Sciatic nerve (tissue), 2 donors: Measurements from ENCODE around the gene TNRC18. TPM values are rescaled to one million over a fixed set of nuclear protein-coding genes. Genes with fewer than 3 reads are reported as not detected.

Experiments
- ATAC-seq: fragments of 200-7000 bp; cut with Tn5 transposase; one replicate; pipeline ENCODE4 v1.9.1; 2020; ENCODE audit warnings: mild to moderate bottlenecking, moderate library complexity
- DNase-seq: peaks from one replicate; pipeline ENCODE4 v3.0.0-alpha.2; 2020; ENCODE audit warnings: low spot score
- intact Hi-C: fragments of 100-400 bp; cut with DNase I; formaldehyde crosslinking; loops from one replicate; pipeline ENCODE4 v1.14.2; 2022
- total RNA-seq: library from RNA; stranded (reverse); fragmentation: NEBNext Ultra II Directional; extraction: Animal tissue kit (Norgen Biotek cat#: 25700); gene quantifications from one replicate; pipeline ENCODE4 v1.2.1, GENCODE V29; 2021
- donor health status: DM: no; HTN: no; CAD: no.
- donor health status: DM: no; HTN: no; CAD: no.

Gene TNRC18
- total RNA-seq, 1 donor from 2014 or later = 107 TPM

GRCh38 chr7:5433181-5433580 is 9.5 kb upstream of the TNRC18 start:
- DNase-seq = no peak
- ATAC-seq = no peak
- intact Hi-C loops = no loop called here

DNA sequence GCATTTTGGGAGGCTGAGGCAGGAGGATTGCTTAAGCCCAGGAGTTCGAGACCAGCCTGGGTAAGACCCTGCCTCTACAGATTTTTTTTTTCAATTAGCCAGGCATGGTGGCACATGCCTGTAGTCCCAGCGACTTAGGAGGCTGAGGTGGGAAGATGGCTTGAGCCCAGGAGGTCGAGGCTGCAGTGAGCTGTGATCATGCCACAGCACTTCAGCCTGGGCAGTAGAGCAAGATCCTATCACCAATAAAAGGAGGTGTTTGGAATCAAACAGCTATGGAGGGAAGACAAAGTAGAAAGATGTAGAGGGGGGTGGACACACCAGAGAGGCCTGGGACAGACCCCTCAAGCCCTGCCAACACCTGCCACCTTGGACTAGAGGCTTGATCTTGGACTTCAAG is 9.1 kb upstream of the TNRC18 start:
- DNase-seq = no peak
- intact Hi-C loops = no loop called here
- no peak for ATAC-seq

GRCh38 chr7:5431560-5432015 is 8.0 kb upstream of the TNRC18 start:
- ATAC-seq = no peak
- intact Hi-C loops = no loop called here
- no peak for DNase-seq

DNA sequence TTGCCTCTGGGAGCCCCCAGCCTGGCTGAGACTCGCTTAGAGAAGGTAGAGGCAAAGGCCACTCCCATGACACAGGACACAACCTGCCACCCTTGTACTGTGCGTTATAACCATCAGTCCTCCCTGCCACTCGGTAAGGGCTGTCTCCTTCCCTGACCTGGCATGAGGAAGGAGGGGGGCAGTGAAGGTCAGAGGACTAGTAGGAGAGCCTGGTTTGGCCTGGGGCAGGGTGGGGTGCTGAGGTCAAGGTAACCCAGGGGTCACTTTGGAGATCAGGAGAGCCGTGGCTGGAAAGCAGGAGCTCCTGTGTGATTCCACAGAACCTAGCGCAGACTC is 6.9 kb upstream of the TNRC18 start:
- no peak for DNase-seq
- intact Hi-C loops = no loop called here
- ATAC-seq = no peak

DNA sequence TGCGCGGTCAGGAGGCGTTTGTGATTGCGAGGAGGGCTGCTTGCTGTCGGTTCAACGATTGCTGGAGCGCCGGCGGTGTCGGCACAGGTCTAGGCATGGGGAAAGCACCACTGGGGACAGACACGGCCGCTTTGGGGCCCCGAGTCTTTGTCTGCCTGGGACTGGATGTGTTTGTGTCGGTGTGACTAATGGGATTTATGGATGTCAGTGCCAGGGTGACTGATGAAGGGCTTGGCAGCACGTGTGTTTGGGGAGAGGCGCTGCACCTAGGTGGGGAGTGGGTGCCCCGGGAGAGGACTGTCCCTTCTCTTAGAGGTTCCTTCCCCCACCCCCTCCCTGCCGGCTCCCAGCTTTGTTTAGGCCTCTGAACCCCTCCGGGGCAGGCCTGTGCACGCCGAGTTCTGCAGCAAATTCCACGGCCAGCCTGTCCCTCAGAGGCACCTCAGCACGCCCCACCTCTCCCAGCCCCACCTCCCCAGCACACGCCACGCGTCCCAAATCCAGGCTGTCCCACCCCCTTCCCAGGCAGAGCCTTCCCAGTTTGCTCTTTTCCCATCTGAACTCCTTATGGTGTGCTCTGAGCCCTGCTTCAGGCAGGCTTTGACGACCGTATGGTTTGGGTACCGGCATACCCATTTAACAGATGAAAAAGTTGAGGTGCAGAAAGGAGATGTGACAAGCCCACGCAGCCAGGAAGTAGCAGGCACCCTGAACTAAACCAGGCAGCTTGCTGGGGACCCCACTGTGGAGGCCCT is 6.4 kb upstream of the TNRC18 start:
- intact Hi-C loops = no loop called here
- no peak for ATAC-seq
- DNase-seq = no peak

- DNase-seq (no peak), ATAC-seq (peak; percentile 10)
- intact Hi-C loops = no loop called here
These were observed 5.7 kb upstream of the TNRC18 start for GRCh38 chr7:5429253-5429856.

DNA sequence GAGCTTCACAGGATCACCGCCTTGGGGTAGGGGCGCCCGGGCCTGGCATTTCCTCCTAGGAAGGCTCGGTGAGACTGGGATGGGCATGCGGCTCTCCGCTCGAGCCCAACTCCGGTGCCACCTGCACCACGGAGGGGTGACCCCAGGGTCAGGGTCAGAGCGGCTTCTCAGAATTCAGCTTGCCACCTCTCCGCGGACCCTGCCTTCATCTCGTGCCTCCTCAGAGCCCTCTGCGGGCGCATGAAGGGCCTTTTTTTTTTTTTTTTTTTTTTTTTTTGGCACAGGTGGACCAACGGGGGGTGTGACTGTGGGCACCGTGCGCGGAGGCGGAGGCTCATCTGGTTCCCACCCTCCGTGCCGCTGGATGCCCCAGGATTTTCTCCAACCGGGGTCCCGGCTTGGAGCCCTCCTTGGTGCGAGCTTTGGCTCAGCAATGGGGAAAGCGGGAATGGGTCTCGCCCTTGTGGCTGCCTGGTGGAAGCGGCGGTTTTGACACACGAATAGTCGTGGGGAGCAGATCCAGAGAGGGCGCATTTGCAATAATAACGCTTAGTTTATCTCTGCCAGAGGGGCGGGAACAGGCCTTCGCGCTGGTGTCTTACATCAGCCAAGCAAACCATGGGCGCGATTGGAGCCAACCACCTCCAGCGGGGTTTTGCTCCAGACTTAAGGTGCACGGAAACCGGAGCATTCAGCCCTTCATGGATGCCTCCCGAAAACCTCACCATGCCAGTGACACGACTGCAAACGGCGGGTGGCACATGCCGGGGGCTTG is 5.0 kb upstream of the TNRC18 start:
- intact Hi-C loops = no loop called here
- peak; percentile 29 for ATAC-seq
- DNase-seq = peak; percentile 82

- intact Hi-C loops = no loop called here
- DNase-seq (no peak), ATAC-seq (no peak)
These were observed 2.5 kb upstream of the TNRC18 start for GRCh38 chr7:5426226-5426475.

DNA sequence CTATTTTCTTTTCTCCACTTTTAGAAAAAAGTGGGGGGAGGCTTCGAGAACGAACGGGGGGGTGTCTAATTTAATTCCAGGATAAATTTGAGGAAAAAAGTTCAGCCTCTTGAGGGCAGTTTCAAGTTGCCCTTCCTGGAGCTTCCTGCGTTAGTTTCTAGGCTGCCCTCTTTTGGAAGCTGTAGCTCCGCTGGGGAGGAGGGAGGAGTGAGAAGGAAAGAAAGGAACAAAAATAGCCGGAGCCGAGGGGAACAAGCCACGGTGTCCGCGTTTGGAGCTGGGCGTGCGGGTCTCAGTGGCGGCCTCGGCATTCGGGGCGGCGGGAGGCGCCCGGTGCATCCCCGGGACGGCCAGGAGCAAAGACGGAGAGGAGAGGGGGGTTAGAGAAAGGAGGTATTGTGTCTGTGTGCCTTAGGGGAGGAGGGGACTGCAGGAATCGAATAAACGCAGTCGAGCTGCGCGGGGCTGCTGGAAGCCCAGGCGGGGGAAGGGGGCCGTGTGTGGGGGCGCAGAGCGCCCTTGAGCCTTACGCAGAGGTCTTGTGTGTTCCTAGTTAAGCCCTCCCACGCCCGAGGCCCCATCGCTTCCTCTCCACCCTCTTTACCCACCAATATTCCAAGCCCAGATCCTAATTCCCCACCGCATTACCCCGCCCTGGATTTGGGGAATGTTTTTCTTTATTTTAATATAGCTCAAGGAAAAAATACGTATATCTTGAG is 2.0 kb upstream of the TNRC18 start:
- peak; percentile 87 for DNase-seq
- peak; percentile 24 for ATAC-seq
- intact Hi-C loops = no loop called here

GRCh38 chr7:5424749-5425506 is 1.3 kb upstream of the TNRC18 start:
- DNase-seq (peak; percentile 80), ATAC-seq (no peak)
- intact Hi-C loops = no loop called here

DNA sequence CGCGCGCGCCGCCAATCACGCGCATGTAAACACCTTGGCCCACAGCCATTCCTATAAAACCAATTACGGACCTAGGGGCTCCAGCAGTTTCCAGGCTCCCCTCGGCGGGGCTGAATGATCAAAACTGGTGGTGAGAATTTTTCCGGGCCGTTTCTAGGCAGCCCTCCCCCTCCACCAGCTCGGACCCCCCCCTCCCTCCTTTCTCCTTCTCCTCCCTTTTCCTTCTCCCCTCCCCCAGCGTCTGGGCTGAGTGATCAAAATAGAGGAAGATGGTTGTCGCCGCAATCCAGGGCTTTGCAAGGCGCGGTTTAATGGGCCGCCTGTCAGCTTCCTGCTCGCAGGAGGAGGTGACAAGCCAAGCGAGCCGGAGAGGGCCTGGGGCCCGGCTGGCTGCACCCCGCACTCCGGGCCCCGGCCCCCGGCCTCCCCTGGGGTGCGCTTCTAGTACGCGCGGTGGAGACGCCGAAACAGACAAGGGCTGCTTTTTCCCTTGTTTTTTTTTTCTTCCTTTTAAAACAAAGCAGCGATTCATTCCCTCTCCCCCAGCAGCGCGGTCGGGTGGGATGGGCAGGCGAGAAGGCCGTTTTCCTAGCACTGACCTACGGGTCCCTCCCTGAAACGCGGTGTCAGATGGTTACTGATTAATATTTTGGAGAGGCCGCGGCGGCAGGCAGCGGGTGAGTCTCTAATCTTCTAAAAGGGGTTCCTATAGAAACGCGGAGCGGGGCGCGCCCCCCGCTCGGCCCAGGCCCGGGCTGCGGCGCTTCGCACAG is 528 bp upstream of the TNRC18 start:
- peak; percentile 96 for DNase-seq
- ATAC-seq = peak; percentile 52
- intact Hi-C loops = no loop called here

GRCh38 chr7:5422396-5423305 is 983 bp downstream of the TNRC18 start:
- no peak for DNase-seq
- intact Hi-C loops = no loop called here

DNA sequence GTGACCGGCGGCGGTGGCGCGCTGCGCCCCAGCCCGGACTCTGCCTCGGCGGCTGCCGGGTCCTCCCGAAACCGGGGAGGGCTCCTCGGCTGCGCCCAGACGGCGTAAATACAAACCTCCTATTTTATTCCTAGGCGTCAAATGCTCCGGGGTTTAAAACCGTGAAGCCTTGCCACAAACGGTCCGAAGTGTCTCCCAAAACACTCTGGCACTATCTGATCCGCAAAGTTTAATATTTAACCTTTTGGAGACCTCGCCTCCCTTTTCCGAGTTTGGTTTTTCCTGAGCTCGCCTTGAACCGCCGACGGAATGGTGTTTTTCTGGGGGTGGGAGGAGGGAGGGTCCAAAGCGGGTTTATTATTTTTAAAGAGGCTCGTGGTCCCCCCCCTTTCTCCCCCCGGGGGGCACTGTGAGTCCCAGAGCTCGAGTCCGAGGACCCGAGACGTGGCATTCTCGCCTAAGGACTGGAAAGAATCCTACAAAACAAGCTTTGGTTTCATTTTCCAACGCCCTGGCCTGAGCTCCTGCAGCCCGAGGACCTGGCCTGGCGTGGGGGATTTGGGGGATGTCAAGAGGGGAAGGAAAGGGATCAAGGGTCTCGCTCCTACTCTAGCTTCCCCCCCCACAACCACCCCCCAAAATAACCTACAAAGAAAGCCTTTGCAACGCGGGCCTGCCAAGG is 1.8 kb downstream of the TNRC18 start:
- ATAC-seq (no peak), DNase-seq (peak; percentile 79)
- intact Hi-C loops = no loop called here

More at GRCh38 chr7:5422396-5423305, 983 bp downstream of the TNRC18 start:
- no peak for ATAC-seq

GRCh38 chr7:5420881-5421713 is 2.5 kb downstream of the TNRC18 start:
- DNase-seq (no peak), ATAC-seq (no peak)
- intact Hi-C loops = no loop called here

DNA sequence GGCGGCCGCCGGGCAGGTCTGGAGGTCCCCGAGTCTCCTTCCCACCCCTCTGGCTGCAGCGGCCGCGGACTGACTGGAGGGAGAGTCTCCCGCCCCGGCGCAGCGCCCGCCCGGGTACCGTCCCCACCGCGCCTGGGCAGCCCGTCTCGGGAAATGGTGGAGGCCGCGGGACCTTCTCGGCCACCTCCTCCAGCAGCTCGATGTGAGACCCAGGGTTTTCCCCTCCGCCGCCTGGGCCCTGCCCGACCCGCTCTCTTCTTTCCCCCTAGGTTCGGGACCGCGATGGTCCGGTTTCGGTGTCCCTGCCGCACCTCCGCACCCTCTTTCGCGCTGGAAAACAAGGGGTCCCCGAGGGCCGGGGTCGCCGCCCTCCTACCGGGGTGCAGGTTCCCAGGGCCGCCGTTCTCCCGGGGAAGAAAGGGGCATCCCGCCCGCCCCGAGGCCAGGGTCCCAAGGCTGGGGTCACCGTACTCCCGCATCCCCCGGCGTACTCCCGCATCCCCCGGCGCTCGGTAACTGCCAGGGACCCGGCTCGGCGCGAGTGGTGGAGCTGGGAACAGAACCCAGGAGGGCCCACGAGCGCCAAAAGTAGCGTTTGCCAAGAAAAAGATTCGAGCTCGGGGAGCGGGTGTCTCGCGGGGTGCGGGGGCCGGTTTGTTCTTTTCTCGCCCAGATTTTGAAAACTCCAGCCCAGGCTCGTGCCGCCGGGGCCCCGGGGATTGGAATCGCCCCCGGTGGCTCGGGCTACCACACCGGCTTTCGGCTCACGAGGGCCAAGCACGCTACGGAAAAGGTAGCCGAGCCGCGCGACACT is 3.4 kb downstream of the TNRC18 start:
- intact Hi-C loops = no loop called here
- ATAC-seq = no peak
- DNase-seq = peak; percentile 72
